CD4-positive, alpha-beta T cell treated with Interleukin-17A for 4 hours (primary cell): ENCODE measurements around the gene RASL11B.

ENCODE experiments used
- DNase-seq: peaks from one replicate; pipeline ENCODE4 v3.0.0-alpha.2; 2020; ENCODE audit warnings: mixed read lengths

Gene RASL11B

GRCh38 chr4:52877036-52877435, 14.9 kb downstream of the RASL11B start:
- DNase-seq = no peak

GRCh38 chr4:52877694-52878093, 15.6 kb downstream of the RASL11B start:
- no peak for DNase-seq

DNA sequence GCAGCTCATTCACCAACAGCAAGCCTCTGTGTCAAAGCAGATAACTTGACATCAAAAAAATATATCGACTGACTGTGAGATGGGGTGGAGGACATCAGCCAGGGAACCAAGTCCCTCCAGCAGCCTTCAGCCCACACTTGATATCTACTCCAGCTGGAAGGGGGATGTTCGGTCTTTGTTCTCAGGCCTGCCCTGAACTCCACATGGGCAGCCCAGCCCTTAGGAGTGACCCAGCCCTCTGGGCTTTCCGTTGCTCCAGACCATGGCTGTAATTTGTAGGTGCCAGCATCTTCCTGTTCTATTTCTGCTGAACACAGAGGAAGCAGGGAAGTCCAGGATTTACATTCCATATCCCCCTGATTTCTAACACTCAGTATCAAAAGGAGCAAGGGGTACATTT, 17.4 kb downstream of the RASL11B start:
- DNase-seq = no peak

- no peak for DNase-seq
Measured at GRCh38 chr4:52880994-52881393, 18.9 kb downstream of the RASL11B start.

DNA sequence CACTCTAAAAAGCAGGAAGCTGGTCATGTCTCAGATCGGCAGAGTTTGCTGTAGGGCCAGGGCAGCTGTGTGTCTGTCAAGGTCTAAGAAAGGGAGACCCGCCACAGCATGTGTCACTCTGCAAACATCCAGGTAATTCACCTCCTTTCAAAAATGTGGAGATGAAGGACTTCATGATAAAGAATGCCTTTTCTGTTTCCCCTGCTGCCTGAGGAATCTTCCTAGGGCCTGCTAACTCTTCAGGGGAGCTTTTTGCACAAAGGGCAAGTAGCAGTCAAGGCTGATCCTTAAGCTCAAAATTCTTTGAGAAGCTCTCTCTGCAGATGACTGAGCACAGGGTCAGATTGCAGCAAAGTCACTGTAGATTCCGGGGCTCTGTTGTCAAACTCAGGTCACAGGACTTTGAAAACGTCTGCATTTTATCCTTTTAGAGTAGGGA, 21.1 kb downstream of the RASL11B start:
- no peak for DNase-seq

- DNase-seq = no peak
Measured at GRCh38 chr4:52883707-52884669, 21.9 kb downstream of the RASL11B start.

- DNase-seq = no peak
Measured at GRCh38 chr4:52884994-52885393, 22.9 kb downstream of the RASL11B start.

DNA sequence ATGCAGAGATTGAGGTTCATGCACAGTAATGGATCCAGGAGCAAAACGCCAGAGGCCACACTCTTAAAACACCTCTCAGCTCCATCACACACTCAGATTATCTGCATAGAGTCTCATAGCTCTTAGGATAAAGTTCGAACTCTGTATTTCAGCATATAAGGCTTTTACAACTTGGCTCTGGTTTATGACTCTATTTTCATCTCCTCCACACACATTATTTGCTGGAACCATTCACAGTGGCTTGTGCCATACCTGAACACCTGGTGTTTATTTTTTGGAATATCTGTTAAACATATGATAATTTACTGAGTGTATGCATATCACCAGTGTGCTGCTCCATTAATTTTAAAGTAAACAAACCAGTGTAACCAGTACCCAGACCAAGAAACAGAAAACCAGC, 27.2 kb downstream of the RASL11B start:
- no peak for DNase-seq

GRCh38 chr4:52889778-52890520, 27.8 kb downstream of the RASL11B start:
- no peak for DNase-seq

DNA sequence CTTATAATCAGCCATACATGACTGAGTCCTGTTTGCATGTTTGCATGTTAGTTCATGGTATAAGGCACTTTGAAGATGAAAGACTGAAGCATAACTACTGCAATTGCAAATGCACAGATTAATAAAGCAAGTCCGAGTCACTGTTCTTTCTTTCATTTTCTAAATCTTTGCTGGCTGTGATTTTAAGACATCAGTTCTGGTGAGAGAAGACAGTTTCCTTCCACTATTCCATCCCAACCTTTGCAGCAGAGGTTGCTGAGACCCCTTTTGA, 28.3 kb downstream of the RASL11B start:
- DNase-seq = no peak

DNA sequence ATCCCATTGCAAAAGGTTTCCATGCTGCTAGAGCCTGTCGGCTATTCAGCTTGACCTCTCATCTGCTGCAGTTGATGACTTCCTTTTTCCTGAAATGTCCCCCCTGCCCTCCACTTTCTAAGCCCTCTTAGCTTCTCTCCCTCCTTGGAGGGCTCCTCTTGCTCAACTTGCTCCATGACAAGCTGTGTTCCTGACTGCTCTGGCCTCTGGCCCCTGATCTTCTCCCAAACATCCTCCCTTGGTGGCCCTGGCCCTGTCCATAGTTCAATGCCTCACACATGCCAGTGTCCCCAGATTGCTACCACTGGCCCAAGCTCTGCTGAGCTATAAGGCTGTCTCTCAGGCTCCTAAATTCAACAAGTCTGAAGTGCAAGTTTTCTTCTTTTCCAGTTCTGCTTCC, 29.6 kb downstream of the RASL11B start:
- DNase-seq = no peak

DNA sequence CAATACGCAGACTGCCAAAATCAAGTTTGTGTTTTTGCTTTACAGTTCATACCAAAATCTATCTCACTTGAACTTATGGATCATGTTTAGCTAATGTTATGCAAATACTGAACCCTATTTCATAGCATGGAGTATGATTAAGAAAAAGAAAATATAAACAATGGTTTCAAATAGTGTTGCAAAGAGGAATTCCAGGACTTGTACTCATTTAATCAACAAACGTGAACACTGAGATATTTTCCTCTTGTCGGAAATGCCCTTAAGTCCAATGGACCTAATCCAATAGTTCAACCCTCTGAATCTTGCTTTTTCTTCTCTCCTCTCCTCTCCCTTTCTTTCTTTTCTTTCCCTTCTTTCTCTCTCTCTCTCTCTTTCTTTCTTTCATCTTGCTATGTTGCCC, 30.8 kb downstream of the RASL11B start:
- DNase-seq = no peak

DNA sequence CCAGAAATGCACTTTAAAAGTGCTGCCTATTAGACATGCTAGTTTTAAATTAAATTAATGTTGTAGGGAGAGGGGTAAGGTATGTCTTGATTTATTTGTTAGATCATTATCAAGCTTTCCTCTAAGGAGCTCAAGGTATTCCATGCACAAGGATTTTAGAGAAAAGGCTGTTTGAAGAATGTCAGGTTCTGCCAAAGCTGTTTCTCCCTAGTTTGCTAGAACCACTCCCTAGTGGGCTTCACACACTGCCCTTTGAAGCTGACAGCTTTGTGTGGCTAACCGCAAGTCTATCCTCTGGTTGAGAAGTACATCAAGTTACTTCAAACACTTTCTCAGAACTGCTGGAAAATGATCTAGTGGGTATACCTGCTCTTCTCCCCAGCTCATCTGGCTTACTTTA, 32.3 kb downstream of the RASL11B start:
- DNase-seq = no peak

- no peak for DNase-seq
Measured at GRCh38 chr4:52903273-52903672, 41.2 kb downstream of the RASL11B start.

- no peak for DNase-seq
Measured at GRCh38 chr4:52904421-52904820, 42.3 kb downstream of the RASL11B start.

DNA sequence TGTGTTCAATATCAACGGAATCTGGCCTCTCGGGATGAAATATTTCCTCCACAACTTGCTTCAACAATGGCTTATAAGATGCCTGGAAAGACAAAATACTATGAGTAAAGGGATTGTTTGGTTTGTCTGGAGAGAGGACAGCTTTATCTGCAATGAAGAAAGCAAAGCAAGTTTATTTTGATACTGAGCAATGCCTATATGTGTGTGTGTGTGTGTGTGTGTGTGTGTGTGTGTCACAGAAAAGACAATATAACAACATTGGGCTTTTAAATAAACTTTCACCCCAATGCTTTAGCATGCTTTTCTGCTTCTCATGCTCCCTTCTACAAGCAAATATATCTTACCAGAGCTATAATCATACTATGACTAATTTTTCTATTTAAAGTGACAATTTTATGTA, 45.4 kb downstream of the RASL11B start:
- DNase-seq = no peak

GRCh38 chr4:52910115-52910514, 48.0 kb downstream of the RASL11B start:
- DNase-seq = no peak

- DNase-seq = peak; percentile 78
Measured at GRCh38 chr4:52911684-52912294, 49.7 kb downstream of the RASL11B start.

- DNase-seq = no peak
Measured at GRCh38 chr4:52912608-52913007, 50.5 kb downstream of the RASL11B start.

GRCh38 chr4:52914051-52914605, 52.0 kb downstream of the RASL11B start:
- DNase-seq = no peak

DNA sequence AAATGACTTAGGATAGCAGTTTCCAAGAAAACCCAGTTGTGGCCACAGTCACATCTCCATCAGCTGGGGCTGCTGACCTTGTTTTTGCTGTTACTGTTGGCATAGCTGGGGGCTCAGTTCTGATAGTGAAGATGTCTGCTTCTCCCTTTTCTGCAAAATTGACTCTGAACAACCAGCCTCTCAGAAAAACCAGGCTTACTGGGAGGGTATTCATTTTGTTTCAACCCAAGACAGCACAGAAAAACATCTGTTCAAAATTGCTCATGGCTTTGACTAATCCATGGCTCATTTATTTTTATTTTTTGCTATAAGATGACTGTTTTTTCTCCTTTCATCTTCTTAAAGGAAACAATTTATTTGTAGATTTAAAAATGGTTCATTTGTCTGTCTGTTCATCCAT, 53.1 kb downstream of the RASL11B start:
- no peak for DNase-seq

GRCh38 chr4:52915730-52916300, 53.7 kb downstream of the RASL11B start:
- DNase-seq = no peak
